Kidney (tissue), 14 donors: ENCODE results near the gene MTFP1. TPM values are rescaled to one million over a fixed set of nuclear protein-coding genes. Genes with fewer than 3 reads are reported as not detected.

ENCODE experiments used
- DNase-seq, 5 donors: peaks; one replicate each; pipeline ENCODE4 v3.0.0-alpha.2; 2013 to 2020
- FAIRE-seq: peaks from 2 replicates; lab custom pipeline; 2012; peaks lifted over from hg19 to GRCh38; lab: Jason Lieb, UNC
- H3K27ac ChIP-seq, 2 donors: one replicate each; pipeline ENCODE4 v1.7.0; 2013; ENCODE audit warnings: low read depth in 2 of 2, low read length in 2 of 2, inconsistent platforms in 1 of 2
- H3K27me3 ChIP-seq: one replicate; pipeline ENCODE4 v1.7.1; 2013; ENCODE audit warnings: low read length, inconsistent platforms; ENCODE audit not compliant: control insufficient read depth, insufficient read depth
- H3K36me3 ChIP-seq, 3 donors: one replicate each; pipeline versions ENCODE4 v1.7.0 to v1.7.1; 2013; ENCODE audit warnings: low read length in 3 of 3, control low read depth in 1 of 3, inconsistent platforms in 1 of 3; ENCODE audit not compliant: insufficient read depth in 3 of 3, control insufficient read depth in 2 of 3
- H3K4me1 ChIP-seq, 3 donors: one replicate each; pipeline versions ENCODE4 v1.7.0 to v1.7.1; 2013; ENCODE audit warnings: low read length in 3 of 3, inconsistent platforms in 1 of 3, low read depth in 1 of 3; ENCODE audit not compliant: control insufficient read depth in 2 of 3, insufficient read depth in 2 of 3
- H3K4me3 ChIP-seq, 3 donors: one replicate each; pipeline versions ENCODE4 v1.7.0 to v1.8.1; 2013; ENCODE audit warnings: low read length in 3 of 3, control low read depth in 1 of 3, inconsistent platforms in 1 of 3
- H3K9ac ChIP-seq, 3 donors: one replicate each; pipeline versions ENCODE4 v1.7.0 to v1.7.1; 2013; ENCODE audit warnings: low read length in 3 of 3, control low read depth in 1 of 3, inconsistent platforms in 1 of 3
- H3K9me3 ChIP-seq, 3 donors: one replicate each; pipeline versions ENCODE4 v1.7.0 to v1.7.1; 2013; ENCODE audit warnings: low read length in 3 of 3, control low read depth in 1 of 3, inconsistent platforms in 1 of 3; ENCODE audit not compliant: control insufficient read depth in 2 of 3, insufficient read depth in 1 of 3
- intact Hi-C: fragments of 100-400 bp; cut with DNase I; formaldehyde crosslinking; loops from one replicate; pipeline ENCODE4 v1.11.1; 2022
- polyA plus RNA-seq: library from polyadenylated mRNA; stranded (reverse); fragments of 350-450 nt; fragmentation: Illumina TruSeq; extraction: RNeasy Lipid Tissue Mini Kit (QIAGEN cat#74804); gene quantifications from one replicate; pipeline ENCODE4 v1.2.3, GENCODE V29; 2014; ENCODE audit warnings: low read depth, low replicate concordance; ENCODE audit not compliant: insufficient read depth
- total RNA-seq: library from RNA; stranded (reverse); fragmentation: NEBNext Ultra II Directional; extraction: Animal tissue kit (Norgen Biotek cat#: 25700); gene quantifications from one replicate; pipeline ENCODE4 v1.2.1, GENCODE V29; 2021
- TF ChIP-seq, protein P1 (sequence below): IDR thresholded peaks from 3 replicates; pipeline ENCODE4 v1.5.1; 2012; ENCODE audit warnings: mild to moderate bottlenecking, moderate library complexity, borderline replicate concordance; ENCODE audit not compliant: insufficient read depth; ENCODE audit errors: extremely low read depth
- donor health status: control.
- donor health status: control.
- donor health status: control.
- donor health status: control.
- donor health status: control.
- donor health status: DM: yes; HTN: yes; CAD: no.
- donor health status: Normal renal cell carcinoma (clear cell type).

Gene MTFP1
- total and polyA plus RNA-seq, 2 donors from 2014 or later, result 8.1 to 82.6 TPM

DNA sequence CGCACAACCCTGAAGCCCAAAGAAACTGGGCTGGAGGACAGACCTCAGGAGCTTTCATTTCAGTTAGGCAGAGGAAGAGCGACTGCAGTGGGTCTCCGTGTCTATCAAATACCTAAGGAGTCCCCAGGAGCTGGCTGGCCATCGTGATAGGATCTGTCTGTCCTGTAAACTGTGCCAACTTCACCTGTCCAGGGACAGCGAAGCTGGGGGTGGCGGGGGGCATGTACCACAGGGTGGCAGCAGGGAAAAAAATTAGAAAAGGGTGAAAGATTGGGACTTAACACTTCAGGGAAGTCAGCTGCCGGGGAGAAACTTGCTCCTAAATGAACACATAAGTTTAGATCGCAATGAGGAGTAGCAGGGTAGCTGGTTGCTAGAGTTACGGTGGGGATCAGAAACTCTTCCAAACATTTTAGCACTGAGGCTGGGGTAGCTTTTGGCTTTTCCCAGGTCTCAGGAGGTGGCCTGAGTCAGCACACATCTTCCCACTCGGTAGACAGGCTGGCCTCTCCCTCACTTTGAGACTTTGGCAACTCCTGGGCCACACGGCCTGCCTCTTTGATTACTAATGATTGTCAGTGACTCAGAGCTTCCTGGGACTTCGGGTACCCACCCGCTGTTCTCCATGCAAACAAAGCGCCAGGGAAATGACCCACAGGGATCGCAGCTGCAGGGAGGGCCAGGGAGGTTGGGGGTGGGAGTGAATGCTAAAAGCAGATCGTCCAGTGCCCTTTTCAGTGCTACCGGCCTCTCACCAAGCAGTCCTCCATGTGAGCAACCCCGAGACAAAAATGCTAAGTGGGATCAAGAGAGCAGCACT is 2.9 kb upstream of the MTFP1 start:
- peak overlapping the region; percentile 56 to 92 (median 65) for H3K4me3 ChIP-seq
- peak overlapping the region; percentile 18 to 89 (median 32) for H3K9ac ChIP-seq
- peak overlapping the region; percentile 93 to 98 for H3K27ac ChIP-seq
- intact Hi-C loops, result no loop called here
- peaks cover 0 to 8% (median 0%) of the 10 kb centered on the region in 3 donors for H3K36me3 ChIP-seq
- H3K9me3 ChIP-seq, result no peaks in the 10 kb centered on the region
- peak in 4 of 5 donors; percentile 12 to 85 (median 56) for DNase-seq
- H3K27me3 ChIP-seq, result no peaks in the 10 kb centered on the region
- H3K4me1 ChIP-seq, result peaks cover 0 to 26% (median 11%) of the 10 kb centered on the region in 3 donors
- no peak for FAIRE-seq
- TF ChIP-seq, protein P1, sequence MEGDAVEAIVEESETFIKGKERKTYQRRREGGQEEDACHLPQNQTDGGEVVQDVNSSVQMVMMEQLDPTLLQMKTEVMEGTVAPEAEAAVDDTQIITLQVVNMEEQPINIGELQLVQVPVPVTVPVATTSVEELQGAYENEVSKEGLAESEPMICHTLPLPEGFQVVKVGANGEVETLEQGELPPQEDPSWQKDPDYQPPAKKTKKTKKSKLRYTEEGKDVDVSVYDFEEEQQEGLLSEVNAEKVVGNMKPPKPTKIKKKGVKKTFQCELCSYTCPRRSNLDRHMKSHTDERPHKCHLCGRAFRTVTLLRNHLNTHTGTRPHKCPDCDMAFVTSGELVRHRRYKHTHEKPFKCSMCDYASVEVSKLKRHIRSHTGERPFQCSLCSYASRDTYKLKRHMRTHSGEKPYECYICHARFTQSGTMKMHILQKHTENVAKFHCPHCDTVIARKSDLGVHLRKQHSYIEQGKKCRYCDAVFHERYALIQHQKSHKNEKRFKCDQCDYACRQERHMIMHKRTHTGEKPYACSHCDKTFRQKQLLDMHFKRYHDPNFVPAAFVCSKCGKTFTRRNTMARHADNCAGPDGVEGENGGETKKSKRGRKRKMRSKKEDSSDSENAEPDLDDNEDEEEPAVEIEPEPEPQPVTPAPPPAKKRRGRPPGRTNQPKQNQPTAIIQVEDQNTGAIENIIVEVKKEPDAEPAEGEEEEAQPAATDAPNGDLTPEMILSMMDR, result no peak

DNA sequence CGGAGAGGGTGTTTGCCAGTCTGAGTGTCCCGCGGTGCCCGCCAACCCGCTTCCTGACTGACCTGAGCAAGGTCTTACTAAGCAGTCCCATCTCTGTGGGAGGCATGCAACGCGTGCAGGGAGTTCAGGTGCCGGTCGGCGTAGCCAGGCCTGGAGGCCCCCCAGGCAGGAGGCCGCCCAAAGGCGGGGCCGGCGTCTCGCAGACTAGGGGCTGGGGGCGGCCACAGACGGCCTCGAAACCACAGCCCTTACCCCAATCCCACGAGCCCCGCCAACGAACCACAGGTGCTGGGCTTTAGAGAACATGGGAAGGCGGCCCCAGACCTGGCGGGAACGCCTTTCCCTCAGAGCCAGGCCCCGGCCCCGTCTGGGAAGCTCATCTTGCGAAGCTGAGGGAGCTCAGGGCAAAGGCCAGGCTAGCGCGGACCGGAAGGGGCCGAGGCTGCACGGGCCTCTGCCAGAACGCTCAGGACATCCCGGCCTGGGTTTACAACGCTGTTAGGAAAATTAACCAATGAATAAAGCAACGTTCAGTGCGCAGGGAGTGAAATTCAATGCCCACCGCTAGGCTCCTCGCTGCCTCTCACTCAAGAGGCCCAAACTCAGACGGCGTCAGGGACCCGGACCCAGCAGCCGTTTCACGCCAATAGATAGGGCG is 2.1 kb upstream of the MTFP1 start:
- H3K9me3 ChIP-seq, result no peaks in the 10 kb centered on the region
- peak overlapping the region; percentile 56 to 92 (median 65) for H3K4me3 ChIP-seq
- no peaks in the 10 kb centered on the region for H3K27me3 ChIP-seq
- peak overlapping the region; percentile 18 to 89 (median 32) for H3K9ac ChIP-seq
- intact Hi-C loops, result no loop called here
- DNase-seq, result peak in 2 of 5 donors; percentile 50 to 93
- TF ChIP-seq, protein P1, result peak; percentile 1
- peaks cover 0 to 26% (median 11%) of the 10 kb centered on the region in 3 donors for H3K4me1 ChIP-seq
- H3K36me3 ChIP-seq, result peaks cover 0 to under 1% (median 0%) of the 10 kb centered on the region in 3 donors
- FAIRE-seq, result no peak
- peak overlapping the region; percentile 93 to 98 for H3K27ac ChIP-seq

DNA sequence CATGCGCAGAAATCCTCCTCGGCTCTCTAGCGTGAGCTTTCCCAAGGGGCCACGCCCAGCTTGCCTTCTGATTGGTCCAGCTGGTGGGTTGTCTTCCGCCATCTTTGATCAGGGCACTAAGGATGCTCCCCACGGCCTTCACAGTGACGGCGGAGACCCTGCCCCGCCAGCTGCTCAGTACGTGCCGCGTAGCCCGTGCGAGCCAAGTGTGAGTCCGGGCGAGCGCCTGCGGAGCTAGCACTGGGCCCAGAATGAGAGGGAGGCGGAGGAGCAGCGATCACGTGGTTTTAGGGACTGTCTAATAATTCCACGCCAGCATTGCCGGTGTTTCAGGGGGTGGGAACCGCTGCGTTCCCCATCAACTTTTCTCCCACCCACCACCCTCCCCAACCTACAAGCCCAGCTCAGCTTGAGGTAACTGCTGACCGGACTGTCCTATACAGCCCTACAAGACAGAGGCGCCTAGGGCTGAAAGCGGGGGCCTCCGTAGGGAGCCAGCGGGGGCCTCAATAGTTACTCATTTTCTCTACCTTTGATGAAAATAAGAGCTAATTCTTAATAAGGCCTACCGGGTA is 1.5 kb upstream of the MTFP1 start:
- H3K36me3 ChIP-seq, result no peaks in the 10 kb centered on the region
- intact Hi-C loops, result no loop called here
- peak; percentile 91 for FAIRE-seq
- TF ChIP-seq, protein P1, result peak; percentile 6
- peak; percentile 99 to 100 (median 100) for DNase-seq
- H3K27me3 ChIP-seq, result no peaks in the 10 kb centered on the region
- peak overlapping the region; percentile 93 to 98 for H3K27ac ChIP-seq
- H3K4me1 ChIP-seq, result peaks cover 0 to 26% (median 11%) of the 10 kb centered on the region in 3 donors
- no peaks in the 10 kb centered on the region for H3K9me3 ChIP-seq
- peak overlapping the region in 2 of 3 donors; percentile 27 to 89 for H3K9ac ChIP-seq
- peak overlapping the region; percentile 56 to 92 (median 68) for H3K4me3 ChIP-seq
